ENCODE results near the gene ASPG.

The ASPG gene

GRCh38 chr14:104120281-104120741, 34.8 kb downstream of the ASPG start:
- no peak for TF ChIP-seq CTCF (IDR thresholded peaks at IDR 0.05; ENCODE audit: extremely low read depth, insufficient read depth, missing control alignments)
- no peak for DNase-seq (ENCODE audit: low spot score)
- in situ Hi-C loops (cut with MboI; ENCODE audit: low pct_unique_long_range_greater_than_20kb, low sequenced_read_pairs, unreplicated experiment): no loop called here

GRCh38 chr14:104121142-104121541, 35.6 kb downstream of the ASPG start:
- no peak for DNase-seq (ENCODE audit: low spot score)
- TF ChIP-seq CTCF (IDR thresholded peaks at IDR 0.05; ENCODE audit: extremely low read depth, insufficient read depth, missing control alignments): no peak
- in situ Hi-C loops (cut with MboI; ENCODE audit: low pct_unique_long_range_greater_than_20kb, low sequenced_read_pairs, unreplicated experiment): no loop called here

- in situ Hi-C loops (cut with MboI; ENCODE audit: low pct_unique_long_range_greater_than_20kb, low sequenced_read_pairs, unreplicated experiment): no loop called here
- DNase-seq (ENCODE audit: low spot score): no peak
- TF ChIP-seq CTCF (IDR thresholded peaks at IDR 0.05; ENCODE audit: extremely low read depth, insufficient read depth, missing control alignments): no peak
These were observed 38.4 kb downstream of the ASPG start for GRCh38 chr14:104123879-104124278.

- no peak for TF ChIP-seq CTCF (IDR thresholded peaks at IDR 0.05; ENCODE audit: extremely low read depth, insufficient read depth, missing control alignments)
- in situ Hi-C loops (cut with MboI; ENCODE audit: low pct_unique_long_range_greater_than_20kb, low sequenced_read_pairs, unreplicated experiment): no loop called here
- no peak for DNase-seq (ENCODE audit: low spot score)
These were observed 39.5 kb downstream of the ASPG start for GRCh38 chr14:104125011-104125410.

- TF ChIP-seq CTCF (IDR thresholded peaks at IDR 0.05; ENCODE audit: extremely low read depth, insufficient read depth, missing control alignments): no peak
- in situ Hi-C loops (cut with MboI; ENCODE audit: low pct_unique_long_range_greater_than_20kb, low sequenced_read_pairs, unreplicated experiment): no loop called here
- DNase-seq (ENCODE audit: low spot score): no peak
These were observed 41.3 kb downstream of the ASPG start for GRCh38 chr14:104126753-104127152.

- TF ChIP-seq CTCF (IDR thresholded peaks at IDR 0.05; ENCODE audit: extremely low read depth, insufficient read depth, missing control alignments): no peak
- in situ Hi-C loops (cut with MboI; ENCODE audit: low pct_unique_long_range_greater_than_20kb, low sequenced_read_pairs, unreplicated experiment): no loop called here
- DNase-seq (ENCODE audit: low spot score): no peak
These were observed 43.5 kb downstream of the ASPG start for GRCh38 chr14:104128981-104129380.

- DNase-seq (ENCODE audit: low spot score): no peak
- TF ChIP-seq CTCF (IDR thresholded peaks at IDR 0.05; ENCODE audit: extremely low read depth, insufficient read depth, missing control alignments): no peak
- in situ Hi-C loops (cut with MboI; ENCODE audit: low pct_unique_long_range_greater_than_20kb, low sequenced_read_pairs, unreplicated experiment): no loop called here
These were observed 44.1 kb downstream of the ASPG start for GRCh38 chr14:104129556-104129955.
